Bone marrow (tissue), 2 donors: ENCODE results near the gene ELL2.

Source experiments
- DNase-seq, 2 donors: peaks; one replicate each; lab custom pipeline; 2025; lab: John Stamatoyannopoulos, UW

Gene ELL2

GRCh38 chr5:95880081-95880926 is 81.3 kb downstream of the ELL2 start:
- DNase-seq = no peak

GRCh38 chr5:95879661-95880060 is 82.0 kb downstream of the ELL2 start:
- no peak for DNase-seq

- DNase-seq = no peak
These were observed 83.0 kb downstream of the ELL2 start for GRCh38 chr5:95878417-95879323.

- DNase-seq = no peak
These were observed 84.9 kb downstream of the ELL2 start for GRCh38 chr5:95876782-95877181.

GRCh38 chr5:95874246-95874645 is 87.4 kb downstream of the ELL2 start:
- DNase-seq = no peak

- DNase-seq = no peak
These were observed 88.3 kb downstream of the ELL2 start for GRCh38 chr5:95873351-95873750.

- DNase-seq = no peak
These were observed 89.0 kb downstream of the ELL2 start for GRCh38 chr5:95872346-95873268.

GRCh38 chr5:95871146-95871806 is 90.4 kb downstream of the ELL2 start:
- DNase-seq = no peak

- DNase-seq = peak in 1 of 2 donors; percentile 14
These were observed 91.5 kb downstream of the ELL2 start for GRCh38 chr5:95870105-95870672.

- peak in 1 of 2 donors; percentile 22 for DNase-seq
These were observed 92.3 kb downstream of the ELL2 start for GRCh38 chr5:95869173-95869855.

- DNase-seq = no peak
These were observed 93.5 kb downstream of the ELL2 start for GRCh38 chr5:95868136-95868535.

GRCh38 chr5:95866435-95867040 is 95.1 kb downstream of the ELL2 start:
- no peak for DNase-seq

- no peak for DNase-seq
These were observed 96.6 kb downstream of the ELL2 start for GRCh38 chr5:95864944-95865504.

- DNase-seq = no peak
These were observed 97.2 kb downstream of the ELL2 start for GRCh38 chr5:95864456-95864855.

GRCh38 chr5:95863383-95863757 is 98.3 kb downstream of the ELL2 start:
- no peak for DNase-seq

GRCh38 chr5:95862671-95863382 is 98.8 kb downstream of the ELL2 start:
- DNase-seq = no peak

GRCh38 chr5:95861864-95862561 is 99.6 kb downstream of the ELL2 start:
- DNase-seq = no peak

GRCh38 chr5:95861221-95861863 is 100.3 kb downstream of the ELL2 start:
- DNase-seq = peak in 1 of 2 donors; percentile 28
